ENCODE measurements around the gene TMEM236. TPM values are rescaled to one million over a fixed set of nuclear protein-coding genes. Genes with fewer than 3 reads are reported as not detected.

The TMEM236 gene
- polyA plus RNA-seq, 1 donor (not counting 4 experiments of a cell fraction or from before 2014, with no cell fraction given): 0.13 TPM

DNA sequence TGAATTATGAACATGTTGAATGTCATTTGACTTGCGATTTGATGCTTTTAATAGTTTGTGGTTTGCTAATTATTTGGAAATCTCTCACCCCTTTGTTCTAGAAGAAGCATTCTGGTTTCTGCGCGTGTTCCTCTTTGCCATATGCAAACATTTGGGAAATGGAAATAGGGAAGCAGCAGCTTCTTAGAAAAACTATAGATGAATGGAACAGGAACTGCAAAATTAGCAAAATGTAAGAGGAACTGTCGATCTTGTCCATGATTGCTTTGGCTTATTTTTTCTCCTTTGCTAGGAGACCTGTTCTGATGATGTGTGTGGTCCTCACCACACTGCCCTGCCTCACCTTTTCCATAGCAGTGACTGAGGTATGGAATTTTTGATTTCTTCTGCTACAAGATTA is 19.0 kb downstream of the TMEM236 start:
- no peaks in the 10 kb centered on the region for H3K9me1 ChIP-seq (ENCODE audit: control insufficient read depth, extremely low read depth, insufficient read depth, low read length)
- no peak overlapping the region for H3K9ac ChIP-seq (ENCODE audit: control insufficient read depth, extremely low read depth, insufficient read depth, low read length)
- H3K9me3 ChIP-seq (ENCODE audit: control insufficient read depth, low read depth, low read length): no peaks in the 10 kb centered on the region
- no peaks in the 10 kb centered on the region for H4K20me1 ChIP-seq (ENCODE audit: control insufficient read depth, extremely low read depth, insufficient read depth, low read length)
- peaks cover 0 to 3% of the 10 kb centered on the region in 2 experiments for H3K36me3 ChIP-seq (ENCODE audit: control insufficient read depth in 2 of 2, extremely low read depth in 1 of 2, insufficient read depth in 2 of 2, low read length in 2 of 2)
- H3K4me1 ChIP-seq (ENCODE audit: control insufficient read depth, extremely low read depth, insufficient read depth, low read length): no peaks in the 10 kb centered on the region
- no peak overlapping the region for H3K4me2 ChIP-seq (ENCODE audit: control insufficient read depth, extremely low read depth, insufficient read depth, low read depth, low read length)
- no peaks in the 10 kb centered on the region for H3K79me2 ChIP-seq (ENCODE audit: control insufficient read depth, insufficient read depth, low read length)
- DNase-seq (ENCODE audit: low read depth, low spot score) (no peak), FAIRE-seq (peak; percentile 58)
- dilution Hi-C loops (cut with MboI; ENCODE audit: extremely low pct_ligation_motif_present, low sequenced_read_pairs): no loop called here
- no peak overlapping the region for H3K4me3 ChIP-seq (ENCODE audit: control insufficient read depth in 2 of 3, extremely low read depth in 1 of 3, insufficient read depth in 2 of 3, low read depth in 1 of 3, low read length in 3 of 3)
- no peak overlapping the region for H3K27ac ChIP-seq (ENCODE audit: control insufficient read depth, insufficient read depth, low read length)
- no peak overlapping the region for H2AFZ ChIP-seq (ENCODE audit: control insufficient read depth, low read length)
- TF ChIP-seq, protein P1, sequence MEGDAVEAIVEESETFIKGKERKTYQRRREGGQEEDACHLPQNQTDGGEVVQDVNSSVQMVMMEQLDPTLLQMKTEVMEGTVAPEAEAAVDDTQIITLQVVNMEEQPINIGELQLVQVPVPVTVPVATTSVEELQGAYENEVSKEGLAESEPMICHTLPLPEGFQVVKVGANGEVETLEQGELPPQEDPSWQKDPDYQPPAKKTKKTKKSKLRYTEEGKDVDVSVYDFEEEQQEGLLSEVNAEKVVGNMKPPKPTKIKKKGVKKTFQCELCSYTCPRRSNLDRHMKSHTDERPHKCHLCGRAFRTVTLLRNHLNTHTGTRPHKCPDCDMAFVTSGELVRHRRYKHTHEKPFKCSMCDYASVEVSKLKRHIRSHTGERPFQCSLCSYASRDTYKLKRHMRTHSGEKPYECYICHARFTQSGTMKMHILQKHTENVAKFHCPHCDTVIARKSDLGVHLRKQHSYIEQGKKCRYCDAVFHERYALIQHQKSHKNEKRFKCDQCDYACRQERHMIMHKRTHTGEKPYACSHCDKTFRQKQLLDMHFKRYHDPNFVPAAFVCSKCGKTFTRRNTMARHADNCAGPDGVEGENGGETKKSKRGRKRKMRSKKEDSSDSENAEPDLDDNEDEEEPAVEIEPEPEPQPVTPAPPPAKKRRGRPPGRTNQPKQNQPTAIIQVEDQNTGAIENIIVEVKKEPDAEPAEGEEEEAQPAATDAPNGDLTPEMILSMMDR (optimal IDR thresholded peaks at IDR 0.05 in 1 of 3, IDR thresholded peaks at IDR 0.05 in 1 of 3, conservative IDR thresholded peaks at IDR 0.05 in 1 of 3; ENCODE audit: extremely low read depth in 1 of 3, insufficient read depth in 2 of 3, low read length in 3 of 3): no peak
- no peaks in the 10 kb centered on the region for H3K27me3 ChIP-seq (ENCODE audit: control insufficient read depth, extremely low read depth, insufficient read depth, low read length)

DNA sequence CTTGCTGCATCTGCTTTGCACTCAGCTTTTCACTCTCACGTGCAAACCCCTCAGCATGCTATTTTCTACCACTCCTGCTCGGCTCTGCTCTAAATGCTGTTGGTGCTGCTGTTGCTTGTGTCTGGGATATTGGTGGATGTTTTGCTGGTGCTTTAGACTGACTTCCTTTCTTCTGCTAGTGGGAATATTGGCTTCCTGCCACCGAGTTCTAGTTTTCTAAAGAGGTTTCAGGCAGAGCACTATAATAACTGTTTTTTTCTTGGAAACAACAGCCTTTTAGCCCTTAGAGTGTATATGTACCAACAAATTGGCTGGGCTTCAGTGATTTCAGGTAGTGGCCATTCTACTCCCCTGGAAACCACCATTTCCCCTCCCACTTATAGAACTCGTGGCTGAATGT is 27.8 kb downstream of the TMEM236 start:
- dilution Hi-C loops (cut with MboI; ENCODE audit: extremely low pct_ligation_motif_present, low sequenced_read_pairs): no loop called here
- H4K20me1 ChIP-seq (ENCODE audit: control insufficient read depth, extremely low read depth, insufficient read depth, low read length): no peaks in the 10 kb centered on the region
- no peak for FAIRE-seq
- H3K27me3 ChIP-seq (ENCODE audit: control insufficient read depth, extremely low read depth, insufficient read depth, low read length): no peaks in the 10 kb centered on the region
- no peak overlapping the region for H3K9ac ChIP-seq (ENCODE audit: control insufficient read depth, extremely low read depth, insufficient read depth, low read length)
- peaks cover 28% of the 10 kb centered on the region for H3K4me1 ChIP-seq (ENCODE audit: control insufficient read depth, extremely low read depth, insufficient read depth, low read length)
- no peak for DNase-seq (ENCODE audit: low read depth, low spot score)
- H3K9me3 ChIP-seq (ENCODE audit: control insufficient read depth, low read depth, low read length): no peaks in the 10 kb centered on the region
- no peak for TF ChIP-seq EZH2 (IDR thresholded peaks at IDR 0.05; ENCODE audit: low read length)
- TF ChIP-seq, protein P1 (optimal IDR thresholded peaks at IDR 0.05 in 1 of 3, IDR thresholded peaks at IDR 0.05 in 1 of 3, conservative IDR thresholded peaks at IDR 0.05 in 1 of 3; ENCODE audit: extremely low read depth in 1 of 3, insufficient read depth in 2 of 3, low read length in 3 of 3): no peak
- no peak overlapping the region for H3K4me3 ChIP-seq (ENCODE audit: control insufficient read depth in 2 of 3, extremely low read depth in 1 of 3, insufficient read depth in 2 of 3, low read depth in 1 of 3, low read length in 3 of 3)
- no peak overlapping the region for H2AFZ ChIP-seq (ENCODE audit: control insufficient read depth, low read length)
- no peak overlapping the region for H3K4me2 ChIP-seq (ENCODE audit: control insufficient read depth, extremely low read depth, insufficient read depth, low read depth, low read length)
- no peaks in the 10 kb centered on the region for H3K79me2 ChIP-seq (ENCODE audit: control insufficient read depth, insufficient read depth, low read length)
- H3K36me3 ChIP-seq (ENCODE audit: control insufficient read depth in 2 of 2, extremely low read depth in 1 of 2, insufficient read depth in 2 of 2, low read length in 2 of 2): no peaks in the 10 kb centered on the region
- H3K9me1 ChIP-seq (ENCODE audit: control insufficient read depth, extremely low read depth, insufficient read depth, low read length): no peaks in the 10 kb centered on the region
- no peak overlapping the region for H3K27ac ChIP-seq (ENCODE audit: control insufficient read depth, insufficient read depth, low read length)
